ENCODE measurements around the gene TRIM71.
"Not testable (repeated sequence)": the region's sequence is repeated elsewhere in the genome, so short reads cannot be mapped to it uniquely, and the experiment has no call there.

Gene TRIM71

GRCh38 chr3:32820430-32820829 lies 2.6 kb downstream of the TRIM71 start:
- DNase-seq (ENCODE audit: extremely low read depth, low read depth), result no peak
- no peak for TF ChIP-seq CTCF (IDR thresholded peaks at IDR 0.05; ENCODE audit: low read depth, low read length, missing control alignments)
- H3K4me3 ChIP-seq (replicated peaks; ENCODE audit: low read depth, low read length), result no peak overlapping the region

GRCh38 chr3:32820971-32821685 lies 3.3 kb downstream of the TRIM71 start:
- TF ChIP-seq CTCF (IDR thresholded peaks at IDR 0.05; ENCODE audit: low read depth, low read length, missing control alignments), result no peak
- DNase-seq (ENCODE audit: extremely low read depth, low read depth), result no peak
- no peak overlapping the region for H3K4me3 ChIP-seq (replicated peaks; ENCODE audit: low read depth, low read length)

GRCh38 chr3:32821686-32822296 lies 4.0 kb downstream of the TRIM71 start:
- no peak overlapping the region for H3K4me3 ChIP-seq (replicated peaks; ENCODE audit: low read depth, low read length)
- TF ChIP-seq CTCF (IDR thresholded peaks at IDR 0.05; ENCODE audit: low read depth, low read length, missing control alignments), result no peak
- DNase-seq (ENCODE audit: extremely low read depth, low read depth), result no peak

- no peak overlapping the region for H3K4me3 ChIP-seq (replicated peaks; ENCODE audit: low read depth, low read length)
- no peak for TF ChIP-seq CTCF (IDR thresholded peaks at IDR 0.05; ENCODE audit: low read depth, low read length, missing control alignments)
- no peak for DNase-seq (ENCODE audit: extremely low read depth, low read depth)
Measured at GRCh38 chr3:32822609-32823498, 5.1 kb downstream of the TRIM71 start.

- H3K4me3 ChIP-seq (replicated peaks; ENCODE audit: low read depth, low read length); DNase-seq (ENCODE audit: extremely low read depth, low read depth): not testable (repeated sequence)
Measured at GRCh38 chr3:32823641-32824184, 5.9 kb downstream of the TRIM71 start.

GRCh38 chr3:32825601-32826375 lies 8.0 kb downstream of the TRIM71 start:
- no peak for DNase-seq (ENCODE audit: extremely low read depth, low read depth)
- no peak for TF ChIP-seq CTCF (IDR thresholded peaks at IDR 0.05; ENCODE audit: low read depth, low read length, missing control alignments)
- no peak overlapping the region for H3K4me3 ChIP-seq (replicated peaks; ENCODE audit: low read depth, low read length)
